H9 (cell line): Measurements from ENCODE around the gene CHAF1A. TPM values are rescaled to one million over a fixed set of nuclear protein-coding genes. Genes with fewer than 3 reads are reported as not detected.
A peak's percentile ranks its signal among the peaks of the same experiment; 100 is the strongest.

Source experiments
- DNase-seq: peaks from one replicate; pipeline ENCODE4 v3.0.0-alpha.2; 2017
- H2AFZ ChIP-seq: one replicate; pipeline ENCODE4 v1.6.1; 2013; ENCODE audit warnings: mild to moderate bottlenecking, low read length, control low read depth, moderate library complexity
- H2AK5ac ChIP-seq: 2 replicates; pipeline ENCODE4 v1.6.1; 2013; ENCODE audit warnings: low read length, control low read depth, mixed read lengths; ENCODE audit not compliant: insufficient read length
- H2BK120ac ChIP-seq: one replicate; pipeline ENCODE4 v1.6.1; 2013; ENCODE audit warnings: low read depth, mild to moderate bottlenecking, low read length, control low read depth, inconsistent platforms; ENCODE audit not compliant: poor library complexity, severe bottlenecking
- H2BK12ac ChIP-seq: 2 replicates; pipeline ENCODE4 v1.6.1; 2013; ENCODE audit warnings: low read length, control low read depth, mixed read lengths, low read depth; ENCODE audit not compliant: insufficient read length
- H2BK15ac ChIP-seq: 2 replicates; pipeline ENCODE4 v1.6.1; 2013; ENCODE audit warnings: low read depth, low read length, control low read depth
- H2BK20ac ChIP-seq: one replicate; pipeline ENCODE4 v1.6.1; 2013; ENCODE audit warnings: low read depth, mild to moderate bottlenecking, low read length, control low read depth, inconsistent platforms; ENCODE audit not compliant: poor library complexity, severe bottlenecking
- H2BK5ac ChIP-seq: 2 replicates; pipeline ENCODE4 v1.6.1; 2013; ENCODE audit warnings: low read length, control low read depth, mixed read lengths; ENCODE audit not compliant: insufficient read length
- H3K14ac ChIP-seq: 2 replicates; pipeline ENCODE4 v1.6.1; 2013; ENCODE audit warnings: low read length, control low read depth; ENCODE audit not compliant: insufficient read depth
- H3K18ac ChIP-seq: 2 replicates; pipeline ENCODE4 v1.6.1; 2013; ENCODE audit warnings: low read depth, mild to moderate bottlenecking, mixed read lengths, low read length, control low read depth; ENCODE audit not compliant: insufficient read length
- H3K23ac ChIP-seq: 2 replicates; pipeline ENCODE4 v1.6.1; 2013; ENCODE audit warnings: low read length, control low read depth, mixed read lengths, low read depth; ENCODE audit not compliant: insufficient read length
- H3K23me2 ChIP-seq: 2 replicates; pipeline ENCODE4 v1.6.1; 2013; ENCODE audit warnings: low read depth, mild to moderate bottlenecking, mixed read lengths, low read length, control low read depth; ENCODE audit not compliant: insufficient read length, poor library complexity, severe bottlenecking
- H3K27ac ChIP-seq: 2 replicates; pipeline ENCODE4 v1.5.1; 2013; ENCODE audit warnings: low read length, control low read depth, mixed read lengths, low read depth; ENCODE audit not compliant: insufficient read length
- H3K27me3 ChIP-seq: 2 replicates; pipeline ENCODE4 v1.6.1; 2013; ENCODE audit warnings: low read length, control low read depth, inconsistent platforms; ENCODE audit not compliant: insufficient read depth
- H3K4ac ChIP-seq: 2 replicates; pipeline ENCODE4 v1.6.1; 2013; ENCODE audit warnings: low read depth, mild to moderate bottlenecking, control low read depth, inconsistent platforms, low read length, moderate library complexity
- H3K4me1 ChIP-seq: 2 replicates; pipeline ENCODE4 v1.6.1; 2013; ENCODE audit warnings: low read length, control low read depth, inconsistent platforms; ENCODE audit not compliant: insufficient read depth
- H3K4me2 ChIP-seq: 2 replicates; pipeline ENCODE4 v1.6.1; 2013; ENCODE audit warnings: low read length, control low read depth, mixed read lengths; ENCODE audit not compliant: insufficient read length, insufficient read depth
- H3K56ac ChIP-seq: 2 replicates; pipeline ENCODE4 v1.6.1; 2013; ENCODE audit warnings: low read depth, mild to moderate bottlenecking, mixed read lengths, low read length, control low read depth; ENCODE audit not compliant: insufficient read length
- H3K79me1 ChIP-seq: 2 replicates; pipeline ENCODE4 v1.6.1; 2013; ENCODE audit warnings: low read depth, mild to moderate bottlenecking, moderate library complexity, low read length, control low read depth, inconsistent platforms; ENCODE audit not compliant: insufficient read depth, poor library complexity, severe bottlenecking
- H3K79me2 ChIP-seq: 2 replicates; pipeline ENCODE4 v1.6.1; 2013; ENCODE audit warnings: low read length, control low read depth, inconsistent platforms; ENCODE audit not compliant: insufficient read depth
- H3K9ac ChIP-seq: 2 replicates; pipeline ENCODE4 v1.6.1; 2013; ENCODE audit warnings: low read length, control low read depth, mixed read lengths; ENCODE audit not compliant: insufficient read length; ENCODE audit errors: extremely low read depth
- H3K9me3 ChIP-seq: one replicate; pipeline ENCODE4 v1.6.1; 2013; ENCODE audit warnings: low read depth, low read length, inconsistent platforms; ENCODE audit not compliant: control insufficient read depth
- H3T11ph ChIP-seq: one replicate; pipeline ENCODE4 v1.6.1; 2013; ENCODE audit warnings: mild to moderate bottlenecking, low read length, control low read depth, inconsistent platforms
- H4K20me1 ChIP-seq: one replicate; pipeline ENCODE4 v1.6.1; 2013; ENCODE audit not compliant: control insufficient read depth, insufficient read length, insufficient read depth
- H4K5ac ChIP-seq: 2 replicates; pipeline ENCODE4 v1.6.1; 2013; ENCODE audit warnings: low read depth, mild to moderate bottlenecking, mixed read lengths, low read length, control low read depth; ENCODE audit not compliant: insufficient read length
- H4K8ac ChIP-seq: replicated peaks from 2 replicates; pipeline ENCODE4 v1.6.1; 2013; ENCODE audit warnings: low read length, control low read depth, mixed read lengths, low read depth; ENCODE audit not compliant: insufficient read length
- H4K91ac ChIP-seq: 2 replicates; pipeline ENCODE4 v1.6.1; 2013; ENCODE audit warnings: low read depth, mild to moderate bottlenecking, moderate library complexity, mixed read lengths, low read length, control low read depth; ENCODE audit not compliant: insufficient read length
- H3K27ac Mint-ChIP-seq, 3 experiments: 2 replicates in 2 of 3; 3 replicates in 1 of 3; pipeline ENCODE4 v1.8.0; 2020 to 2021; ENCODE audit warnings: mixed read lengths in 3 of 3, mild to moderate bottlenecking in 1 of 3, moderate library complexity in 1 of 3
- H3K27me3 Mint-ChIP-seq: 2 replicates; pipeline ENCODE4 v1.8.0; 2021; ENCODE audit warnings: low read depth, mild to moderate bottlenecking, moderate library complexity, mixed read lengths
- H3K36me3 Mint-ChIP-seq, 3 experiments: 2 replicates in 2 of 3; 3 replicates in 1 of 3; pipeline ENCODE4 v1.8.0; 2020 to 2021; ENCODE audit warnings: low read depth in 3 of 3, mixed read lengths in 3 of 3; ENCODE audit not compliant: insufficient read depth in 1 of 3
- H3K4me1 Mint-ChIP-seq, 2 experiments: 2 replicates each; pipeline ENCODE4 v1.8.0; 2020; ENCODE audit warnings: mixed read lengths in 2 of 2
- H3K4me3 Mint-ChIP-seq, 2 experiments: 2 replicates in 1 of 2; 3 replicates in 1 of 2; pipeline ENCODE4 v1.8.0; 2020 to 2021; ENCODE audit warnings: mild to moderate bottlenecking in 2 of 2, mixed read lengths in 2 of 2, moderate library complexity in 1 of 2
- H3K9me3 Mint-ChIP-seq, 2 experiments: 2 replicates in 1 of 2; 3 replicates in 1 of 2; pipeline ENCODE4 v1.8.0; 2020; ENCODE audit warnings: mild to moderate bottlenecking in 2 of 2, mixed read lengths in 2 of 2, moderate library complexity in 1 of 2
- WGBS: extraction: QIAGEN DNeasy Blood & Tissue Kit; methylation state at CpG from one replicate; pipeline ENCODE4 v1.1.7; 2013; ENCODE audit warnings: missing lambda C conversion rate, low lambda C conversion rate, mixed read lengths; ENCODE audit not compliant: insufficient read length; ENCODE audit errors: extremely low coverage; 5-methylcytosine and 5-hydroxymethylcytosine counted together
- total RNA-seq: library from RNA; stranded (reverse); gene quantifications from 2 replicates; pipeline ENCODE4 v1.2.1, GENCODE V29; 2021
- TF ChIP-seq, protein P1 (sequence below): fragments of 200-600 bp; sonication (generic); conservative IDR thresholded peaks from 3 replicates; pipeline ENCODE4 v1.8.0; 2021; ENCODE audit warnings: antibody characterized with exemption, mild to moderate bottlenecking

The CHAF1A gene
- total RNA-seq, 1 experiment from 2014 or later: 143 TPM

DNA sequence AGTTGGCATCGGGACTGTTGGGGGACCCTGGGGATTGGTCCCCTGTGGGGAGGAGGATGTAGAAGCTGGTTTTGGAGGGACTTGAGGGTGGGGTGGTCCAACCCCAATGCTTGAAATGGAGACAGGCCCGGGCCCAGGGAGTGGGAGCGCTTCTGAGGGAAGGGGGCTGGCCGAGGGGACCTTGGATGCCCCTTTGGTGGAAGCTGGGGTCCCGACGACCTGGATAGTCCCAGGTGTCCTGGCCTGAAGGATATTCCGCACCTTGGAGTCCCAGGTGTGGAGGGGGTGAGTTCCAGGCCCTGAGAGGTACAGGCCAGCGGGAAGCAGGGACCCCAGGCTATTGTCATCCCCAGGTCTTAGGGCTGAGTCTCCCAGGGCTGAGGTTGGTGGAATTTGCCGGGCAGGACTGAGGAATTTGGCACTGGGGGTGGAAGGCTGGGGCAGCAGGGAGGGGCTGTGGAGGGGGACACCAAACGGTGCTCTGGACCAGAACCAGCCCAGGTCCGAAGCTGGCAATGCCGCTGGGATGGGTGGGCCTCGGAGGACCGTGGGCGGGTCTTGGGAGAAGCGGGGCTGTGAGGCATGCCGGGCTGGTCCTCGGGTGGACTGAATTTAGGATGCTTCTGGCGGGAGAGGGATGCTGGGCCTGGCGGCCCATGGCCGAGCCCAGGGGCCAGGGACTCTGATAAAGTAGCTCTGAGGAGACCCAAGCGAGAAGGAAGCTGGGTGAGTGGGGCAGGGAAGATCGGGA is 71.5 kb downstream of the CHAF1A start:
- Histone ChIP-seq H2BK12ac (no peak overlapping the region), H2BK120ac (no peak overlapping the region), H3K4me1 (no peaks in the 10 kb centered on the region; the same call in 1 of the 2 replicates), H3T11ph (no peak overlapping the region), H2BK20ac (no peak overlapping the region), H3K9me3 (no peaks in the 10 kb centered on the region), H3K23me2 (peaks cover 17% of the 10 kb centered on the region), H3K27ac (no peak overlapping the region), H2AK5ac (no peak overlapping the region), H4K20me1 (peaks cover 3% of the 10 kb centered on the region), H3K27me3 (no peaks in the 10 kb centered on the region), H2AFZ (no peak overlapping the region), H3K23ac (no peak overlapping the region), H3K9ac (peak overlapping the region; percentile 47), H3K79me1 (peaks cover 12% of the 10 kb centered on the region), H3K14ac (no peak overlapping the region; the same call in 1 of the 2 replicates), H3K4me2 (peak overlapping the region; percentile 74), H4K5ac (no peak overlapping the region), H3K4ac (no peak overlapping the region), H3K79me2 (peaks cover 10% of the 10 kb centered on the region; the same call in 1 of the 2 replicates), H4K8ac (no peak overlapping the region), H3K18ac (no peak overlapping the region), H3K56ac (no peak overlapping the region), H2BK15ac (no peak overlapping the region), H4K91ac (no peak overlapping the region), H2BK5ac (no peak overlapping the region)
- Mint-ChIP-seq H3K27ac (peak overlapping the region; percentile 95 to 98 (median 95)), H3K27me3 (no peaks in the 10 kb centered on the region), H3K4me1 (peaks cover 7 to 21% of the 10 kb centered on the region in 2 experiments), H3K36me3 (peaks cover 8 to 29% (median 27%) of the 10 kb centered on the region in 3 experiments; a peak in 6 of 7 replicates), H3K9me3 (peaks cover 0 to 3% of the 10 kb centered on the region in 2 experiments; a peak in 2 of 5 replicates), H3K4me3 (peak overlapping the region in 1 of 2 experiments; percentile 88; a peak in 3 of 5 replicates)
- TF ChIP-seq, protein P1, sequence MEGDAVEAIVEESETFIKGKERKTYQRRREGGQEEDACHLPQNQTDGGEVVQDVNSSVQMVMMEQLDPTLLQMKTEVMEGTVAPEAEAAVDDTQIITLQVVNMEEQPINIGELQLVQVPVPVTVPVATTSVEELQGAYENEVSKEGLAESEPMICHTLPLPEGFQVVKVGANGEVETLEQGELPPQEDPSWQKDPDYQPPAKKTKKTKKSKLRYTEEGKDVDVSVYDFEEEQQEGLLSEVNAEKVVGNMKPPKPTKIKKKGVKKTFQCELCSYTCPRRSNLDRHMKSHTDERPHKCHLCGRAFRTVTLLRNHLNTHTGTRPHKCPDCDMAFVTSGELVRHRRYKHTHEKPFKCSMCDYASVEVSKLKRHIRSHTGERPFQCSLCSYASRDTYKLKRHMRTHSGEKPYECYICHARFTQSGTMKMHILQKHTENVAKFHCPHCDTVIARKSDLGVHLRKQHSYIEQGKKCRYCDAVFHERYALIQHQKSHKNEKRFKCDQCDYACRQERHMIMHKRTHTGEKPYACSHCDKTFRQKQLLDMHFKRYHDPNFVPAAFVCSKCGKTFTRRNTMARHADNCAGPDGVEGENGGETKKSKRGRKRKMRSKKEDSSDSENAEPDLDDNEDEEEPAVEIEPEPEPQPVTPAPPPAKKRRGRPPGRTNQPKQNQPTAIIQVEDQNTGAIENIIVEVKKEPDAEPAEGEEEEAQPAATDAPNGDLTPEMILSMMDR: no peak
- WGBS: no CpG with 5 or more reads among the region's 23 CpGs
- no peak for DNase-seq
